B cell (primary cell): Measurements from ENCODE around the gene APOM. TPM values are rescaled to one million over a fixed set of nuclear protein-coding genes. Genes with fewer than 3 reads are reported as not detected.

Experiments
- ATAC-seq: fragments of 200-7000 bp; cut with Tn5 transposase; one replicate; pipeline ENCODE4 v1.10.0; 2021; ENCODE audit warnings: low read depth, mild to moderate bottlenecking, moderate number of reproducible peaks, moderate library complexity
- CTCF ChIA-PET: fragments of 350-600 bp; sonication (Branson Sonifier 250); formaldehyde crosslinking; loops from one replicate; lab custom pipeline; 2021; ENCODE audit warnings: antibody characterized with exemption, inconsistent platforms; lab: Charles Lee
- POLR2A ChIA-PET: fragments of 350-600 bp; sonication (Branson Sonifier 250); formaldehyde crosslinking; loops from one replicate; lab custom pipeline; 2021; ENCODE audit warnings: antibody characterized with exemption; lab: Charles Lee
- DNase-seq: peaks from one replicate; pipeline ENCODE4 v3.0.0; 2013
- H2AFZ ChIP-seq: 2 replicates; pipeline ENCODE4 v1.6.1; 2012; ENCODE audit warnings: mild to moderate bottlenecking, low read depth, low read length; ENCODE audit not compliant: insufficient read depth, poor library complexity, severe bottlenecking
- H3K27ac ChIP-seq, 2 donors: 1 replicate in 1 of 2; 2 replicates in 1 of 2; pipeline ENCODE4 v1.5.1; 2012 to 2013; ENCODE audit warnings: low read length in 2 of 2, mild to moderate bottlenecking in 2 of 2, moderate library complexity in 1 of 2
- H3K27me3 ChIP-seq, 4 experiments: fragments of 200-600 bp in 1 of 4; sonication (generic) in 1 of 4; replicated peaks in 1 of 4; 1 replicate in 2 of 4; 2 replicates in 2 of 4; pipeline versions ENCODE4 v1.6.1 to v1.7.0; 2013 to 2016; ENCODE audit warnings: low read length in 3 of 4, mild to moderate bottlenecking in 2 of 4, mixed read lengths in 1 of 4, moderate library complexity in 1 of 4; ENCODE audit not compliant: insufficient read depth in 4 of 4, control insufficient read depth in 3 of 4; ENCODE audit errors: control extremely low read depth in 1 of 4
- H3K36me3 ChIP-seq, 2 experiments: replicated peaks in 1 of 2; 1 replicate in 1 of 2; 2 replicates in 1 of 2; pipeline versions ENCODE4 v1.6.1 to v1.7.1; 2013; ENCODE audit warnings: low read length in 1 of 2; ENCODE audit not compliant: insufficient read depth in 2 of 2, control insufficient read depth in 1 of 2; ENCODE audit errors: control extremely low read depth in 1 of 2, extremely low read depth in 1 of 2
- H3K4me1 ChIP-seq, 2 donors: fragments of 200-600 bp in 1 of 2; sonication (generic) in 1 of 2; 1 replicate in 1 of 2; 2 replicates in 1 of 2; pipeline versions ENCODE4 v1.5.1 to v1.6.1; 2013 to 2017; ENCODE audit warnings: low read length in 2 of 2; ENCODE audit not compliant: control insufficient read depth in 2 of 2, insufficient read depth in 2 of 2
- H3K4me2 ChIP-seq: replicated peaks from 2 replicates; pipeline ENCODE3; 2012; ENCODE audit warnings: mild to moderate bottlenecking, low read depth, low read length; ENCODE audit not compliant: poor library complexity, severe bottlenecking
- H3K4me3 ChIP-seq, 5 experiments: fragments of 200-600 bp in 1 of 5; sonication (generic) in 1 of 5; 1 replicate in 3 of 5; 2 replicates in 2 of 5; pipeline versions ENCODE4 v1.5.1 to v1.7.0; 2011 to 2016; ENCODE audit warnings: low read length in 4 of 5, mild to moderate bottlenecking in 4 of 5, low read depth in 2 of 5, control low read depth in 1 of 5, moderate library complexity in 1 of 5; ENCODE audit not compliant: insufficient read depth in 1 of 5; ENCODE audit errors: control extremely low read depth in 1 of 5, extremely low read depth in 1 of 5
- H3K79me2 ChIP-seq: fragments of 200-600 bp; sonication (generic); one replicate; pipeline ENCODE4 v1.6.0; 2016; ENCODE audit warnings: low read length; ENCODE audit not compliant: control insufficient read depth, insufficient read depth
- H3K9ac ChIP-seq: fragments of 200-600 bp; sonication (generic); 2 replicates; pipeline ENCODE4 v1.6.1; 2017; ENCODE audit warnings: mild to moderate bottlenecking, low read length, moderate library complexity
- H3K9me3 ChIP-seq, 3 donors: one replicate each; pipeline versions ENCODE4 v1.6.1 to v1.7.1; 2013; ENCODE audit warnings: low read length in 2 of 3; ENCODE audit not compliant: control insufficient read depth in 2 of 3, insufficient read depth in 1 of 3; ENCODE audit errors: control extremely low read depth in 1 of 3
- H4K20me1 ChIP-seq: 2 replicates; pipeline ENCODE4 v1.6.0; 2012; ENCODE audit warnings: mild to moderate bottlenecking, low read length; ENCODE audit not compliant: insufficient read depth, control insufficient read depth, poor library complexity, severe bottlenecking
- H3K27ac Mint-ChIP-seq: one replicate; pipeline ENCODE4 v1.8.0; 2021; ENCODE audit warnings: mixed read lengths
- H3K27me3 Mint-ChIP-seq: one replicate; pipeline ENCODE4 v1.8.0; 2021; ENCODE audit warnings: mixed read lengths
- H3K4me1 Mint-ChIP-seq: one replicate; pipeline ENCODE4 v1.8.0; 2021; ENCODE audit warnings: mixed read lengths
- H3K4me3 Mint-ChIP-seq: one replicate; pipeline ENCODE4 v1.8.0; 2021; ENCODE audit warnings: mixed read lengths
- H3K9me3 Mint-ChIP-seq: one replicate; pipeline ENCODE4 v1.8.0; 2022; ENCODE audit warnings: mixed read lengths; ENCODE audit not compliant: insufficient read depth
- EZH2 ChIP-seq: IDR thresholded peaks from 2 replicates; pipeline ENCODE4 v1.6.1; 2012; ENCODE audit warnings: borderline replicate concordance, low read depth, mild to moderate bottlenecking, moderate library complexity, low read length; ENCODE audit not compliant: insufficient read depth, poor library complexity, severe bottlenecking
- WGBS: methylation state at CpG from one replicate; pipeline ENCODE4 v1.1.5; 2013; ENCODE audit warnings: missing lambda C conversion rate; ENCODE audit not compliant: insufficient coverage; 5-methylcytosine and 5-hydroxymethylcytosine counted together
- intact Hi-C: fragments of 100-400 bp; cut with micrococcal nuclease; formaldehyde crosslinking; loops from one replicate; pipeline ENCODE4 v1.10.0; 2022
- polyA plus RNA-seq: library from polyadenylated mRNA; depleted of rRNA; stranded (reverse); fragments of >200 nt; gene quantifications from 2 replicates; pipeline ENCODE4 v1.2.3, GENCODE V29; 2012
- total RNA-seq, 2 donors: library from RNA; stranded (reverse); fragments of 120-200 nt in 1 of 2; gene quantifications; 1 replicate in 1 of 2; 2 replicates in 1 of 2; pipeline versions ENCODE4 v1.2.3 to v1.2.4, GENCODE V29; 2013 to 2022
- TF ChIP-seq, protein P1 (sequence below): fragments of 200-600 bp; IDR thresholded peaks from one replicate; pipeline ENCODE4 v1.8.0; 2022; ENCODE audit warnings: antibody characterized with exemption, mild to moderate bottlenecking

APOM gene
- total and polyA plus RNA-seq, 2 donors (not counting 1 experiment from before 2014, with no cell fraction given) = 3.6 to 11.6 TPM

DNA sequence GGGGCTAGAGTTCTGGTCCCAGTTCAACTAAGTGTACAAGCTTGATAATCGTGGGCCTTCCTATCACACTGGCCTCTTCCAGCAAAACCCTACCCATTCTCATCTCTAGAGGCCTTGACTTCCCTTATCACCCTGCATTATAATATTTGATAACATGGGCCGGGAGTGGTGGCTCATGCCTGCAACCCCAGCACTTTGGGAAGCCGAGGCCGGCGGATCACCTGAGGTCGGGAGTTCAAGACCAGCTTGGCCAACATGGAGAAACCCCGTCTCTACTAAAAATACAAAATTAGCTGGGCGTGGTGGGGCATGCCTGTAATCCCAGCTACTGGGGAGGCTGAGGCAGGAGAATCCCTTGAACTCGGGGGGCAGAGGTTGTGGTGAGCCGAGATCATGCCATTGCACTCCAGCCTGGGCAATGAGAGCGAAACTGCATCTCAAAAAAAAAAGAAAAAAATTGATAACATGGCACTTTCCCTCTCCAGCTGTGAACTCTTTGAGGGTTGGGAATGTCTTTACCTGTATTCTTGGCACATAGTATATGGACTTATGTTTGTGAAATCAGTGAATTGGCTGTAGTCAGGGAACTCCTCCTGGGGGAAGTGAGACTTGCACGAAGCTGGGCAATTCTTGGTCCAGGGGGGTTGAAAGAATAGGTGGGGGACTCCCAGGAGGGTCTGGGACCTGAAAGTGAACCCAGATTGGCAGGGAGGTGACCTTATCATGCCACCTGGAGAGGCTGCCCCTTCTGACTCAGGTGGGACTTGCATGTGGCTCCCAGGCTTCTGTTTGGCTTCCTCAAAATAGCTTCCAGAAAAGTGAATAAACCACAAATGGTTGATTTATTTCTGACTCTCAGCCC, 5.8 kb downstream of the APOM start:
- Histone ChIP-seq H3K4me3 (peak overlapping the region in 3 of 5 experiments; percentile 63 to 98 (median 94)), H3K4me2 (peak overlapping the region; percentile 88), H3K4me1 (peaks cover 45 to 65% of the 10 kb centered on the region in 2 donors), H3K79me2 (peaks cover 87% of the 10 kb centered on the region), H3K36me3 (peaks cover 0 to 44% of the 10 kb centered on the region in 2 experiments), H3K9ac (peak overlapping the region; percentile 87), H2AFZ (peak overlapping the region; percentile 69), H3K27ac (peak overlapping the region; percentile 42 to 77), H3K27me3 (no peaks in the 10 kb centered on the region), H4K20me1 (peaks cover 24% of the 10 kb centered on the region), H3K9me3 (no peaks in the 10 kb centered on the region)
- H3K27ac Mint-ChIP-seq = peak overlapping the region; percentile 89
- DNase-seq = no peak
- no peak for ATAC-seq
- H3K4me1 Mint-ChIP-seq = peaks cover 69% of the 10 kb centered on the region
- no peak for TF ChIP-seq EZH2
- TF ChIP-seq, protein P1, sequence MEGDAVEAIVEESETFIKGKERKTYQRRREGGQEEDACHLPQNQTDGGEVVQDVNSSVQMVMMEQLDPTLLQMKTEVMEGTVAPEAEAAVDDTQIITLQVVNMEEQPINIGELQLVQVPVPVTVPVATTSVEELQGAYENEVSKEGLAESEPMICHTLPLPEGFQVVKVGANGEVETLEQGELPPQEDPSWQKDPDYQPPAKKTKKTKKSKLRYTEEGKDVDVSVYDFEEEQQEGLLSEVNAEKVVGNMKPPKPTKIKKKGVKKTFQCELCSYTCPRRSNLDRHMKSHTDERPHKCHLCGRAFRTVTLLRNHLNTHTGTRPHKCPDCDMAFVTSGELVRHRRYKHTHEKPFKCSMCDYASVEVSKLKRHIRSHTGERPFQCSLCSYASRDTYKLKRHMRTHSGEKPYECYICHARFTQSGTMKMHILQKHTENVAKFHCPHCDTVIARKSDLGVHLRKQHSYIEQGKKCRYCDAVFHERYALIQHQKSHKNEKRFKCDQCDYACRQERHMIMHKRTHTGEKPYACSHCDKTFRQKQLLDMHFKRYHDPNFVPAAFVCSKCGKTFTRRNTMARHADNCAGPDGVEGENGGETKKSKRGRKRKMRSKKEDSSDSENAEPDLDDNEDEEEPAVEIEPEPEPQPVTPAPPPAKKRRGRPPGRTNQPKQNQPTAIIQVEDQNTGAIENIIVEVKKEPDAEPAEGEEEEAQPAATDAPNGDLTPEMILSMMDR = no peak
- POLR2A ChIA-PET = interaction anchor here (0.5 to 5.9 kb wide), 7 partner anchors 9 to 240 kb away, joined by 3 to 57 read pairs (median 4); partner anchors contain the start of genes BAG6, PRRC2A and ZBTB12
- CTCF ChIA-PET = interaction anchor here (0.6 to 2.4 kb wide), 10 partner anchors 10 to 1332 kb away, joined by 3 to 10 read pairs (median 3); partner anchors contain the start of gene NFKBIL1
- H3K9me3 Mint-ChIP-seq = no peaks in the 10 kb centered on the region
- no peaks in the 10 kb centered on the region for H3K27me3 Mint-ChIP-seq
- intact Hi-C loops = loop anchor here (2.0 kb wide), 1 partner anchor 65 kb away; no protein-coding TSS in a partner anchor
- H3K4me3 Mint-ChIP-seq = peak overlapping the region; percentile 94
- WGBS = 97% methylated on average over 9 of the region's 12 CpGs
